ENCODE data around the gene DYNC2H1.

DYNC2H1 gene

GRCh38 chr11:103266167-103266831 lies 157.1 kb downstream of the DYNC2H1 start:
- no peak overlapping the region for H3K27ac ChIP-seq (ENCODE audit: low read length)
- no peaks in the 10 kb centered on the region for H3K9me3 ChIP-seq (ENCODE audit: insufficient read depth, low read length, severe bottlenecking)
- no peak overlapping the region for H3K4me2 ChIP-seq (ENCODE audit: insufficient read depth, low read length)
- H4K20me1 ChIP-seq (ENCODE audit: insufficient read depth, low read length), result no peaks in the 10 kb centered on the region
- no peaks in the 10 kb centered on the region for H3K27me3 ChIP-seq (ENCODE audit: insufficient read depth, low read length, poor library complexity)
- H3K9ac ChIP-seq (ENCODE audit: low read depth, low read length), result no peak overlapping the region
- H3K79me2 ChIP-seq (ENCODE audit: insufficient read depth, low read length), result no peaks in the 10 kb centered on the region
- DNase-seq (no peak), ATAC-seq (ENCODE audit: insufficient read depth, low read depth) (no peak; the same call in 2 of the 3 replicates)
- H2AFZ ChIP-seq (ENCODE audit: low read depth, low read length), result no peak overlapping the region
- no peaks in the 10 kb centered on the region for H3K36me3 ChIP-seq (ENCODE audit: insufficient read depth, low read length)
- H3K4me1 ChIP-seq (ENCODE audit: insufficient read depth, low read length), result no peaks in the 10 kb centered on the region
- no peak overlapping the region for H3K4me3 ChIP-seq (ENCODE audit: low read depth in 1 of 2, low read length in 2 of 2)
- TF ChIP-seq, protein P1, sequence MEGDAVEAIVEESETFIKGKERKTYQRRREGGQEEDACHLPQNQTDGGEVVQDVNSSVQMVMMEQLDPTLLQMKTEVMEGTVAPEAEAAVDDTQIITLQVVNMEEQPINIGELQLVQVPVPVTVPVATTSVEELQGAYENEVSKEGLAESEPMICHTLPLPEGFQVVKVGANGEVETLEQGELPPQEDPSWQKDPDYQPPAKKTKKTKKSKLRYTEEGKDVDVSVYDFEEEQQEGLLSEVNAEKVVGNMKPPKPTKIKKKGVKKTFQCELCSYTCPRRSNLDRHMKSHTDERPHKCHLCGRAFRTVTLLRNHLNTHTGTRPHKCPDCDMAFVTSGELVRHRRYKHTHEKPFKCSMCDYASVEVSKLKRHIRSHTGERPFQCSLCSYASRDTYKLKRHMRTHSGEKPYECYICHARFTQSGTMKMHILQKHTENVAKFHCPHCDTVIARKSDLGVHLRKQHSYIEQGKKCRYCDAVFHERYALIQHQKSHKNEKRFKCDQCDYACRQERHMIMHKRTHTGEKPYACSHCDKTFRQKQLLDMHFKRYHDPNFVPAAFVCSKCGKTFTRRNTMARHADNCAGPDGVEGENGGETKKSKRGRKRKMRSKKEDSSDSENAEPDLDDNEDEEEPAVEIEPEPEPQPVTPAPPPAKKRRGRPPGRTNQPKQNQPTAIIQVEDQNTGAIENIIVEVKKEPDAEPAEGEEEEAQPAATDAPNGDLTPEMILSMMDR (IDR thresholded peaks at IDR 0.05; ENCODE audit: borderline replicate concordance, extremely low read depth, low read length, poor library complexity, severe bottlenecking), result no peak
- TF ChIP-seq EZH2 (IDR thresholded peaks at IDR 0.05; ENCODE audit: borderline replicate concordance, low read depth, low read length, severe bottlenecking), result no peak

GRCh38 chr11:103272876-103273275 lies 163.7 kb downstream of the DYNC2H1 start:
- ATAC-seq (ENCODE audit: insufficient read depth, low read depth) (no peak), DNase-seq (no peak)
- H3K36me3 ChIP-seq (ENCODE audit: insufficient read depth, low read length), result no peaks in the 10 kb centered on the region
- no peaks in the 10 kb centered on the region for H3K79me2 ChIP-seq (ENCODE audit: insufficient read depth, low read length)
- no peaks in the 10 kb centered on the region for H3K4me1 ChIP-seq (ENCODE audit: insufficient read depth, low read length)
- no peak overlapping the region for H3K9ac ChIP-seq (ENCODE audit: low read depth, low read length)
- H3K9me3 ChIP-seq (ENCODE audit: insufficient read depth, low read length, severe bottlenecking), result no peaks in the 10 kb centered on the region
- H3K27me3 ChIP-seq (ENCODE audit: insufficient read depth, low read length, poor library complexity), result no peaks in the 10 kb centered on the region
- no peak overlapping the region for H3K4me3 ChIP-seq (ENCODE audit: low read depth in 1 of 2, low read length in 2 of 2)
- H4K20me1 ChIP-seq (ENCODE audit: insufficient read depth, low read length), result no peaks in the 10 kb centered on the region
- H3K27ac ChIP-seq (ENCODE audit: low read length), result no peak overlapping the region
- TF ChIP-seq, protein P1 (IDR thresholded peaks at IDR 0.05; ENCODE audit: borderline replicate concordance, extremely low read depth, low read length, poor library complexity, severe bottlenecking), result no peak
- TF ChIP-seq EZH2 (IDR thresholded peaks at IDR 0.05; ENCODE audit: borderline replicate concordance, low read depth, low read length, severe bottlenecking), result no peak
- no peak overlapping the region for H3K4me2 ChIP-seq (ENCODE audit: insufficient read depth, low read length)
- H2AFZ ChIP-seq (ENCODE audit: low read depth, low read length), result no peak overlapping the region

- Histone ChIP-seq H3K36me3 (ENCODE audit: insufficient read depth, low read length) (no peaks in the 10 kb centered on the region), H3K27me3 (ENCODE audit: insufficient read depth, low read length, poor library complexity) (no peaks in the 10 kb centered on the region), H3K27ac (ENCODE audit: low read length) (no peak overlapping the region), H3K4me1 (ENCODE audit: insufficient read depth, low read length) (no peaks in the 10 kb centered on the region), H4K20me1 (ENCODE audit: insufficient read depth, low read length) (no peaks in the 10 kb centered on the region), H3K4me2 (ENCODE audit: insufficient read depth, low read length) (no peak overlapping the region), H3K9ac (ENCODE audit: low read depth, low read length) (no peak overlapping the region), H2AFZ (ENCODE audit: low read depth, low read length) (no peak overlapping the region), H3K79me2 (ENCODE audit: insufficient read depth, low read length) (no peaks in the 10 kb centered on the region), H3K4me3 (ENCODE audit: low read depth in 1 of 2, low read length in 2 of 2) (no peak overlapping the region), H3K9me3 (ENCODE audit: insufficient read depth, low read length, severe bottlenecking) (no peaks in the 10 kb centered on the region)
- ATAC-seq (ENCODE audit: insufficient read depth, low read depth) (no peak), DNase-seq (no peak)
- TF ChIP-seq, protein P1 (IDR thresholded peaks at IDR 0.05; ENCODE audit: borderline replicate concordance, extremely low read depth, low read length, poor library complexity, severe bottlenecking), result no peak
- no peak for TF ChIP-seq EZH2 (IDR thresholded peaks at IDR 0.05; ENCODE audit: borderline replicate concordance, low read depth, low read length, severe bottlenecking)
Observed at GRCh38 chr11:103274025-103274424, 164.8 kb downstream of the DYNC2H1 start.
